GM13976 (cell line): ENCODE results near the gene ADRB1.

ENCODE experiments used
- DNase-seq: peaks from one replicate; pipeline ENCODE4 v3.0.0; 2012; ENCODE audit warnings: low spot score
- in situ Hi-C: fragments of 300-500 bp; cut with MboI; formaldehyde crosslinking; loops from one replicate; pipeline ENCODE4 v1.12.0; 2022; ENCODE audit warnings: low sequenced_read_pairs, mixed read lengths, inconsistent platforms; ENCODE audit not compliant: unreplicated experiment
- TF ChIP-seq, protein P1 (sequence below): IDR thresholded peaks from 2 replicates; pipeline ENCODE4 v1.5.1; 2012; ENCODE audit warnings: borderline replicate concordance, mild to moderate bottlenecking; ENCODE audit not compliant: insufficient read depth; ENCODE audit errors: extremely low read depth, missing control alignments, control extremely low read depth

Gene ADRB1

DNA sequence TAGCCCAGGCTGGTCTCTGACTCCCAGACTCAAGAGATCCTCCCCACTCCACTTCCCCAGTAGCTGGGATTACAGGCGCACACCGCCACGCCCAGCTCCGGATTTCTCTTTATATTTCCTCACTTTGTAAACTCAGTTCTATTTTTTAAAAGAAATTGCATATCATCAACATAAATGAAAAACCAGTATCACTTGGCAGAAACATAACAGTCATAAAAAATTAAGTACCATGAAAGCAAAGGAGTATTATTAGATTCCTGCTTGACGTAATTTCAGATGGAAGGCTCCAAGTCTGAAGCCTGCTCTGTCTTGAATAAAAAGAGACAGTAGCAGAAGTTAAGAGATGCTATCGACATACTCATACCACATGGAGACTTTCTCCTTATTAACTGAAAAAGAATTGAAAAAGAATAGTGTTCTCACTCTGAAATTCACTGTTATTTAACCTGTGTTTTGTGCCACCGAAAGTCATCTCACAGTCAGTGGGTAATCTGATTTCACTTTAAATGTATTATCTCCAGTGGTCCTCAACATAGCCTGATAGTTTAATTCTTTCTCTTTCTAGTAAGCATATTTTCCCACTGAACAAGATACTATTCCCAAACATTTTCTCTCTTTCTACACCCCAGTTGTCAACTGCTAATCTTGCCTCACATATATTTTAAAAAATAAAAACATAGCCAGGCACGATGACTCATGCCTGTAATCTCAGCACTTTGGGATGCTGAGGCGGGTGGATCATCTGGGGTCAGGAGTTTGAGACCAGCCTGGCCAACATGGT, 40.3 kb upstream of the ADRB1 start:
- TF ChIP-seq, protein P1, sequence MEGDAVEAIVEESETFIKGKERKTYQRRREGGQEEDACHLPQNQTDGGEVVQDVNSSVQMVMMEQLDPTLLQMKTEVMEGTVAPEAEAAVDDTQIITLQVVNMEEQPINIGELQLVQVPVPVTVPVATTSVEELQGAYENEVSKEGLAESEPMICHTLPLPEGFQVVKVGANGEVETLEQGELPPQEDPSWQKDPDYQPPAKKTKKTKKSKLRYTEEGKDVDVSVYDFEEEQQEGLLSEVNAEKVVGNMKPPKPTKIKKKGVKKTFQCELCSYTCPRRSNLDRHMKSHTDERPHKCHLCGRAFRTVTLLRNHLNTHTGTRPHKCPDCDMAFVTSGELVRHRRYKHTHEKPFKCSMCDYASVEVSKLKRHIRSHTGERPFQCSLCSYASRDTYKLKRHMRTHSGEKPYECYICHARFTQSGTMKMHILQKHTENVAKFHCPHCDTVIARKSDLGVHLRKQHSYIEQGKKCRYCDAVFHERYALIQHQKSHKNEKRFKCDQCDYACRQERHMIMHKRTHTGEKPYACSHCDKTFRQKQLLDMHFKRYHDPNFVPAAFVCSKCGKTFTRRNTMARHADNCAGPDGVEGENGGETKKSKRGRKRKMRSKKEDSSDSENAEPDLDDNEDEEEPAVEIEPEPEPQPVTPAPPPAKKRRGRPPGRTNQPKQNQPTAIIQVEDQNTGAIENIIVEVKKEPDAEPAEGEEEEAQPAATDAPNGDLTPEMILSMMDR: no peak
- no peak for DNase-seq
- in situ Hi-C loops: no loop called here

DNA sequence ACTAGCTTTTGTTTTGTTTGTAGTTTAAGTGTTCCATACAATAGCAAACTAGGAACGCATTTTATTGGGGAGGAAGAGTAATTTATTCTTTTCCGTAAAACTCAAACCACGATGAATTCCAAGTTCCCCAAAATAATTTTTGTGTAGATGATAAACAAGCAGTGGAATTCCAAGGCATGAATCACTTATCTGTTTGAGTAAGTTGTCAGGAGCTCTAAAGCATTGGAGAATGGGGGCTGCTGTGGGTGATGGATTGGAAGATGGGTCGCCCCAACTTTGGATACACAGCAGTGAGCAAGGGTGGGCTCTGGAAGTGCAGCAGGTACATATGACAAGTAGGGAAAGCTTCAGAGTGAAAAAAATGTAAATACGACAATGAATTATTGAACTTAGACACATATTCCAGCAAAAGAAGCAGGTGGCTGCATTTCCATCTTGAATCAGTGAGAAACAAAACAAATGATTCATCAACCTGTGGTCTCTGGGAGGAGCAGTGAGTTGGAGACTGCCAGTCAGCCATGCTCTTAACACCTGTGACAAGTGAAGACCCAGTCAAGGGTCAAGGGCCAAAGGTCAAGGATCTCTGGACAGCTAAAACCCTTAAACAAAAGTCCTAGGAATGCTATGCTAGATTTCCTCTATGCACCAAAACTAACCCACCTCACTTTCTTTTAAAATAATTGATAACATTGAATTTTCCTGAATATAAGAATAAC, 34.2 kb upstream of the ADRB1 start:
- no peak for DNase-seq
- in situ Hi-C loops: no loop called here
- TF ChIP-seq, protein P1: no peak

DNA sequence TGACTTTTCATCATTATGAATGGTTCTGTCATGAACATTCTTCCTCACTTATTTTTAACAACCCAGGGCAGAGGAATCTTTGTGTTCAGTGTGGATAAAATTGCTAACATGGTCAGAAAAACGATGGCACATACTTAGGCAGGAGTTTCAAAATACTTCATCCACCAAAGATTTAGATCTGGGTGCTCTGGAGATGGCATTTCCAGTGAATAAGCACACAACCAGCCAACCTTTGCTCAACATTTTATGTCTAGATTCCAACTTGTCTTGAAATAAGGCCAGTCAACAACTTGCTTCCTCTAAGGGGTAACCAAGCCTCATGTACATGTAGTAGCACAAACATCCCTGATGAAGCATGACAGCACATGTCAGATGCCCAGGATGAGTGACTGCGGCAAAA, 33.4 kb upstream of the ADRB1 start:
- DNase-seq: no peak
- in situ Hi-C loops: no loop called here
- TF ChIP-seq, protein P1: no peak

DNA sequence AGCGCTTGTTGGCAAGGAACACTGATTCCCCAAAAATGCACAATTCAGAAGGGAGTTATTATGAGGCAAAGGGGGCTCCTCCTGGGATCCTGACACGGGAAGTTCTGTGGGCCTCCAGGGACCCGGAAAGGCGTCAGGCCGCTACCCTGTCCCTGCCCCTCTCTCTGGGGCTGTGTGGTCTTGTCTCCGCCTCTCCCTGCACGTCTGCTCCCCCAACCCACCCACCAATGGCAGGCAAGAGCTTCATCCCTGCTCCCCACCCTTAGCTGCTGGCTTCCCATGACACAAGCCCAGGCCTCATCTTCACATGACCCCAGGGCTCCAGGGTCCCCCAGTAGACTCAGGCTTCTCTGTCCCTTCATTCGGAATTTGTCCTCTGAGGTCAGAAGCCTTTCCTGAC, 31.0 kb upstream of the ADRB1 start:
- no peak for DNase-seq
- in situ Hi-C loops: no loop called here
- TF ChIP-seq, protein P1: no peak

DNA sequence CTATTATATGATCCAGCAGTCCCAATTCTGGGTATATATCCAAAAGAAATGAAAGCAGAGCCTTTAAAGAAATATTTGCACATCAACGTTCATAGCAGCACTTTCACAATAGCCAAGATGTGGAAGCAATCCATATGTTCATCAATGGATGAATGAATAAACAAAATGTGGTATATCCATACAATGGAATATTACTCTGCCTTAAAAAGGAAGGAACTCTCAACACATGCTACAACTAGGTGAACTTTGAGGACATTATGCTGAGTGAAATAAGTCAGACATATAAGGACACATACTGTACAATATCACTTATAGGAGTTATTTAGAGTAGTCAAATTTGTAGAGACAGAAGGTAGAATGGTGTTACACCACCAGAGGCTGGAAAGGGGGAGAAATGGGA, 28.0 kb upstream of the ADRB1 start:
- DNase-seq: no peak
- in situ Hi-C loops: no loop called here
- TF ChIP-seq, protein P1: no peak

DNA sequence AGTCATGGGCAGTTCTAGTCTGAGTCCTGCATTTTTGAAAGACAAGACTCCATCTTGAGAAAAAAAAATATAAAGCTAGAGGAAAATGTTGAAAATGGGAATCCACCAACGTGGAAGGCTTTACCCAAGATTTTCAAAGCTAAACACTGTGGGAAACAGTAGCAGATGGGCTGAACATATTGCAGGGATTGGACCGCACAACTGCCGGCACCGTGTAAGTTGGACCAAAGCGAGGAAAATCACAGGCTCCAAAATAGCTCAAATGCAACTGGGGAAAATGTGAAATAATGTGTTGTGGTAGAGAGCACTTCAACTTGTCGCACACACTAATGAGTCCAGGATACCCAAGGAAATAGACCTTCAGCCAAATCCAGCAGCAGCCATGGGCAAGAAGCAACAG, 26.4 kb upstream of the ADRB1 start:
- in situ Hi-C loops: no loop called here
- DNase-seq: no peak
- TF ChIP-seq, protein P1: no peak
